GM18951 (cell line): Measurements from ENCODE around the gene TMEM97.

Experiments used
- POLR2A ChIP-seq: IDR thresholded peaks from 4 replicates; pipeline ENCODE4 v1.6.1; 2011; ENCODE audit warnings: mild to moderate bottlenecking; ENCODE audit not compliant: insufficient read length, insufficient read depth; ENCODE audit errors: extremely low read depth
- in situ Hi-C: fragments of 300-500 bp; cut with MboI; formaldehyde crosslinking; loops from one replicate; pipeline ENCODE4 v1.12.0; 2022; ENCODE audit warnings: low sequenced_read_pairs, mixed read lengths, inconsistent platforms; ENCODE audit not compliant: unreplicated experiment

The TMEM97 gene

GRCh38 chr17:28324781-28325180, 5.8 kb downstream of the TMEM97 start:
- in situ Hi-C loops: no loop called here
- TF ChIP-seq POLR2A: no peak

- no peak for TF ChIP-seq POLR2A
- in situ Hi-C loops: no loop called here
These were observed 6.2 kb downstream of the TMEM97 start for GRCh38 chr17:28325211-28325610.

GRCh38 chr17:28326114-28326513, 7.1 kb downstream of the TMEM97 start:
- TF ChIP-seq POLR2A: no peak
- in situ Hi-C loops: no loop called here

GRCh38 chr17:28327031-28327607, 8.1 kb downstream of the TMEM97 start:
- in situ Hi-C loops: no loop called here
- no peak for TF ChIP-seq POLR2A

- no peak for TF ChIP-seq POLR2A
- in situ Hi-C loops: no loop called here
These were observed 8.7 kb downstream of the TMEM97 start for GRCh38 chr17:28327709-28328108.

- in situ Hi-C loops: no loop called here
- TF ChIP-seq POLR2A: no peak
These were observed 9.3 kb downstream of the TMEM97 start for GRCh38 chr17:28328325-28328724.

- in situ Hi-C loops: loop anchor here (10.0 kb wide), 1 partner anchor 286 kb away; the partner anchor contains the start of gene NLK
- no peak for TF ChIP-seq POLR2A
These were observed 11.7 kb downstream of the TMEM97 start for GRCh38 chr17:28330671-28331070.

GRCh38 chr17:28331891-28332420, 13.0 kb downstream of the TMEM97 start:
- in situ Hi-C loops: loop anchor here (10.0 kb wide), 1 partner anchor 287 kb away; the partner anchor contains the start of gene NLK
- no peak for TF ChIP-seq POLR2A

- in situ Hi-C loops: loop anchor here (10.0 kb wide), 1 partner anchor 288 kb away; the partner anchor contains the start of gene NLK
- TF ChIP-seq POLR2A: no peak
These were observed 14.2 kb downstream of the TMEM97 start for GRCh38 chr17:28333083-28333746.

GRCh38 chr17:28334171-28334570, 15.2 kb downstream of the TMEM97 start:
- in situ Hi-C loops: loop anchor here (10.0 kb wide), 1 partner anchor 289 kb away; the partner anchor contains the start of gene NLK
- TF ChIP-seq POLR2A: no peak

GRCh38 chr17:28334666-28335200, 15.7 kb downstream of the TMEM97 start:
- no peak for TF ChIP-seq POLR2A
- in situ Hi-C loops: loop anchor here (10.0 kb wide), 1 partner anchor 290 kb away; the partner anchor contains the start of gene NLK

GRCh38 chr17:28335201-28335958, 16.4 kb downstream of the TMEM97 start, which contains the start of the genes IFT20 and TNFAIP1:
Gene IFT20 (minus strand): TSS chr17:28335472. CDS start chr17:28331985, 3,487 bp downstream.
Gene TNFAIP1 (plus strand): TSS chr17:28335761. CDS start chr17:28339522, 3,761 bp downstream.
- in situ Hi-C loops: loop anchor here (10.0 kb wide), 1 partner anchor 291 kb away; the partner anchor contains the start of gene NLK

More at GRCh38 chr17:28335201-28335958, 16.4 kb downstream of the TMEM97 start, which contains the start of the genes IFT20 and TNFAIP1:
- TF ChIP-seq POLR2A: peak; percentile 92
